ENCODE results near the gene WDR6.

- TF ChIP-seq CTCF (IDR thresholded peaks at IDR 0.05) (no peak), POLR2A (IDR thresholded peaks at IDR 0.05) (no peak)
Observed at GRCh38 chr3:49053543-49053942, 46.4 kb downstream of the WDR6 start.

All from prostate gland (tissue), 2 donors.